CD4-positive, alpha-beta T cell treated with Interferon gamma for 1 hour (primary cell): ENCODE data around the gene EFTUD2.

Experiments
- DNase-seq: peaks from one replicate; pipeline ENCODE4 v3.0.0-alpha.2; 2020

The EFTUD2 gene

GRCh38 chr17:44887016-44887415, 12.2 kb downstream of the EFTUD2 start:
- no peak for DNase-seq

GRCh38 chr17:44884941-44885340, 14.3 kb downstream of the EFTUD2 start:
- DNase-seq: no peak

GRCh38 chr17:44881145-44881544, 18.1 kb downstream of the EFTUD2 start:
- DNase-seq: no peak

DNA sequence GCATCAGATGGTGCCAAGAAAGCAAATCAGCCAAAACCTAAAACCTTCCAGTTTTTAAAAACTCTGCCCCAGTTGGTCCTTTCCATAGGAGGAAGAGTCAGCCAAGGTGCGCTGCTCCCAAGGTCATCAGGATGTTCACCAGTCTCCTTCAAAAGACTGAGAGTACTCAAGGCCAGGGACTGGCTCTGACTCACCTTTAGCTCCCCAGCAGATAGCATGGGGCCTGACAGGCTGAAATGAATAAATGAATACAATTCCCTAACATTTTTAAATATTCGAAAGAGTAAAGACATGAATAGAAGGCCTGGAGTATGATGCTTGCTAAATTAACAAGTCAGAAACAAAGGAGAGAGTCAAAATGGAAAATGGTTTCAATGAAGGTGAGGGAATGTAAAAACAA, 19.2 kb downstream of the EFTUD2 start:
- no peak for DNase-seq

- DNase-seq: no peak
These were observed 19.9 kb downstream of the EFTUD2 start for GRCh38 chr17:44879376-44879775.

GRCh38 chr17:44878627-44879221, 20.5 kb downstream of the EFTUD2 start:
- DNase-seq: no peak

DNA sequence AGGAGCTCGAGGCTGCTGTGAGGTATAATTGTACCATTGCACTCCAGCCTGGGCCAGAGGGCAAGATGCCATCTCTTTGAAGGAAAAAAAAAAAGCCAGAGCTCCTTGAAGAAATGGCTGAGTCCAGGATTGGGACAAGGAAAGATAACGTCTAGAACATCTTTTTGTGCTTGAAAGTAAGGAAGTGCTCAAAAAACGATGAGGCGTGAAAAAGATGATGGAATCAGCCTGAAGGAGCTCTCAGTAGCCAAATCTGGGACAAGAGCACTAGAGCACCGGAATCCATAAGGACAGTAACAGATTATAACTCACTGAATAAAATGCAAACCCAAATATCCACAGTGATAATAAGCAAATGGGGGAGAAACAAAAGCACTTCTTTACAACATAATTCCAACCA, 22.1 kb downstream of the EFTUD2 start:
- DNase-seq: no peak

DNA sequence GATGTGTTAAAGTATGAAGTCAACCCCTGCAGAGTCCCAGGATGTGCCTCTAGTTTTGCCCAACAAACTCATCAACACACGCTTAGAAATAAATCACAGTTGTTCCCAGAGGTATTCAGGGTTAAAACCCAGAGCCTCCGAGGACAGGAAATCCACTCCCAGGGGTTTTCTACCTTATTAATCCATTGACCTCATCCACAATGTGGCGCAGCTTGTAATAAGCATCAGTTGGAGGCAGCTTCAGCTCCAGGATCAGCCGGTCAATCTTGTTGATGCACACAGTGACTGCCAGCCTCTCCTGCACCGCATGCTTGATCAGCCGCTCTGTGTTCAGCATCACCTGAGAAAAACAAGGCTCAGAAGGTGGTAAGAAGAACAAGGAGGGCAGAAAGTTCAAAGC, 23.5 kb downstream of the EFTUD2 start:
- DNase-seq: no peak

DNA sequence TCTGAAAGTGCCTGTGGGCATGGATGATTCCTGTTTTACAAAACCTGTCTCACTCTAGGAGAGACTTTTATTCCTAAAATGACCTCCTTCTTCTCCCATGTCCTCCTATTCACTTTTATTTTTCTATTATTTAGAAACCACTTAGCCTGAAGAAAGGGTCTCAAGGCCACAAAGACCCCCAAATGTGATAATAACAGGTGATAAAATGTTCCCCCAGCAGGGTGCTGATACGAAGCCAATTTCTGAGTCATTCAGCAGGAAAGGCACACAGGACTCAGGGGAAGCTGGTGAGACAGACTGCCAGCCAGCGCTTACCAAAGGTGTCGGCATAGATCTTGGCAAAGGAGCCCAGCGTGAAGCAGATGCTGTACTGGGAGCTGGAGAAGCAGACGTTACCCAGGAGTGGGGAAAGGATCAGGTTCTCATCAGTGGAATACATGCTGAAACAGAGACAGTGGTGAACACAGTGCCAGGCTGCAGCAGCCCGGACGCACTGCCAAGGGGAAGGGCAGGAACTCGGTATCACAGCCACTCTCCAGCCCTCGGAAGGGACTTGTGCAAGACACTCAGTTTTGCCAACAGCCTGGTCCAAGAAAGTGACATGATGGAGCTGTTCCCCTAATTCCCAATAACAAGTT, 27.0 kb downstream of the EFTUD2 start:
- no peak for DNase-seq

GRCh38 chr17:44871556-44871955, 27.7 kb downstream of the EFTUD2 start:
- DNase-seq: no peak

DNA sequence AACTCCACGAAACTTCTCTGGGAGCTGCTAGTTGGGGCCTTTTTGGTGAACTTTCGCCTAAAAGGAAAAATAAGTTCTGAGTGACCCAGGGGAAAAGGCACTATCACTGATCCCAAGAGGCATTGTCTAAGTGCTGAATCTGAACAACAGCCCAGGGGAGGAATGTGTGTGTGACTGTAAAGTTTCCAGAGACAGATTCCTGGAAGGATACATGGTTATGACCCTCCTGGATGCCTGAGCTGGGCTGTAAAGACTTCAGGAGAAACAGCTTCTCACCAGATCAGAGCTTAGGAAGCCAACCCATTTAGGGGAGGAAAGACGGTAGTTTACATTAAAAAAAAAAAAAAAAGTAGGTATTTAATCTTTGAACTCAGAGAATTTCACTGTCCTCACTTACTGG, 31.4 kb downstream of the EFTUD2 start:
- no peak for DNase-seq

- DNase-seq: no peak
These were observed 33.3 kb downstream of the EFTUD2 start for GRCh38 chr17:44865931-44866330.

DNA sequence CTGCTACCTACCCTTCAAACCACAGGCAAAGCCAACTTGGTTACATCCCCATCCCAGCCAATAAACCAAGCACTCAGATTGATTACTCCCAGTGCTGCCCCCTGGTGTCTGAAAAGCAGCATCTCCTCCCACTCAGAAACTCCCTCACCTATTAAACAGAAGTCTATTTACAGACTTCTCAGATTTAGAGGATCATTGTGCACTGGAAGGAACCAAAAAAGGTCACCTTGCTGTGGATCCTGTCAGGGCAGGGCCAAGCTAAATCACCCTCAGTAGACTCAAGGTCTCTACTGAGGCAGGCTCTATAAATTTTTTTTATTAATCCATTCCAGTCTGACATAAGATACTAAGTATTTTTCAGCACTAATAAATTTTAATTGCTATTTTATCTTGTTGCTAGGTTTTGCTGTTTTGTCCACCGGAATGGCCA, 34.0 kb downstream of the EFTUD2 start:
- DNase-seq: peak; percentile 59

DNA sequence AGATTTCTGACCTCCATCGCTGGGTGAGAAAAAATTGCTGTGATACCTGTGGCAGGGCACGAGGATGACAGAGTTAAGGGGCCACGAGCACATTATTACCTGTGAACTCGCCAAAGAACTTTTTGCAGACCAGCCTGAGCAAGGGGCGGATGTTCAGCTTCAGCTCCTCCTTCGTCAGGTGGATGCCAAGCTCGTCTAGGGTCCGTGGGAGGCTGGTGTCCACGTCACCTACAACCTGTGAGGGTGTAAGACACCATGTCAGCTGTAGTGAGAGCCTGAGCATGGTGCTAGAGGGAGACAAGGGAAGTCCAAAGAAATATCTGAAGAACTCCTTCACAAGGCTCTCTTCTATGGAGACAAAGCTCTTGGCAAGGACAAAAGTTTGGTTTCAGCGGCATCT, 34.4 kb downstream of the EFTUD2 start:
- DNase-seq: no peak

DNA sequence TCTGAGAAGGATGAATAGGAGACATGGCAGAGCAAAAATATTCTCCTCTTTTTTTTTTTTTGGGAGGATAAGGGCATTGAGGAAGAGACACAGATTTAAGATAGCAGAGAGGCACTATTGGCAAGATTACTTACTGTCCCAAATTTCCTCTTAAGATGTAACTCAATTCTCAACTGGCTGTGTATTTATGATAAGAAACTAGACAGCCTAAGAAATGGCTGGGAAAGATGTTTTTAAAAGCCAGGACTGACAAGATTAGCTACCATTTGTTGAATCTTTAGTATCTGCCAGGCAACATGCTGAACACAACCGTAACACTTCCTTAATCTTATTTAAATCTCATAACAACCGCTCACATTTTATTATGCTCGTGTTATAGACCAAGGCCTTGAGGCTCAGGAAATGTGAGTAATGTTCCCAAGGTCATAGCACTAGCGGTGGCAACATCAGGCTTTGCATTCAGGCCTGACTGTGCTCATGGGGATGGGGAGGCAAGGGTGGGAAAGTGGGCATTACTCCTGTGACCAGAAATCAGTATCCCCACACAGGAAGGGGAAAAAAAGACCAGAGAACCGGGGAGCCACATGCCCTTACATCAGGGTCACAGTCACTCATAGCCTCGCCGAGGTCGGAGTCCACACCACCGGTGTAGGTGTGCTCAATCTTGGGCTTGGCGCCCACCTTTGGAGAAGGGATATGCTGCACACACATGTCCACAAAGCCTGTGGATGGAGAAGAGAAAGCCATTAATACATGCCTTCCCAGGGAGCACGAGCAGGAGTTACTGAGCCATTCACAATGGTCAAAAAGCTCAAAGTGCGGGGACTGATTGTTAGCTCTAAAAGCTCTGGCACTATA, 36.0 kb downstream of the EFTUD2 start:
- DNase-seq: no peak

DNA sequence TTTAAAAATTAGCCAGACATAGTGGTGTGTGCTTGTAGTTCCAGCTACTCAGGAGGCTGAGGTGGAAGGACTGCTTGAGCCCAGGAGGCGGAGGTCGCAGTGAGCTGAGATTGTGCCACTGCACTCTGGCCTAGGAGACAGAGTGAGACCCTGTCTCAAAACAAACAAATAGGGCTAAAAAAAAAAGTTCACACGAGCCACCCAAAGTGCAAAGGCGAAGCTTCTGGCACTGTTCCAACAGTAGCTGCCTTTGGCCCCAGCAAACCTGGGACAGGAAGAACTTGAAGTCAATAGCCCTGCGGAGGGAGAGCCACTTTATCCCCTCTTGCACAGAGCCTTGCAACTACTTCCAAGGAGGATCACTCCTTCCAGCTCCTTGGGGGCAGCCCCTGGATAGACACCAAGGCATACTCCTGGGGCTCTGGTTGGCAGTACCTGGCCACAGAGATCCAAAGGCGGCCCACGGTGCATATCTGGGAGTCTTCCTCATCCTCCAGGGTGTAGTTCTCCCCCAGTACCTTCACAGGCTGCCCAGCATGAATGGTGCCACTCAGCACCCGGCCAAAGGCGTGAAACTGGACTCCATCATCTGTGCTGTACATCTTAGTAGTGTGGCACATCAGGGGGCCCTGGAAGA, 36.8 kb downstream of the EFTUD2 start:
- no peak for DNase-seq

DNA sequence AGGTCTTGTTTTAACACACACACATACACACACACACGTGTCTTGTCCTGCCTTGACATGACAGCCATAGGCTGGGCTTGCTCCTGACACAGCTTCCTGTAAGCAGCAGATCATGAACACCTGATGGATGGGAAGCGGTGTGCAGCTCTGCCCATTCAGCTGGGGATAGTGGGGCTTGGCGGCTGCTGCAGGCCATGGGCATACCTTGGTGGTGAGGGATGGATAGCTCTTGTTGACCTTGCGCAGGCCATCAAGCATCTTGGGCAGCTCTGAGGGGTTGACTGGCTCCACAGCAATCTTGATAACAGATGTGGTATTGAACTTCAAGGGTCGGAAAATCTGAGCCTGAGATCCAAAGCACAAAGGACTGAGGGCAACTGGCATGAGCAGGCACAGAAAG, 39.5 kb downstream of the EFTUD2 start:
- DNase-seq: no peak

DNA sequence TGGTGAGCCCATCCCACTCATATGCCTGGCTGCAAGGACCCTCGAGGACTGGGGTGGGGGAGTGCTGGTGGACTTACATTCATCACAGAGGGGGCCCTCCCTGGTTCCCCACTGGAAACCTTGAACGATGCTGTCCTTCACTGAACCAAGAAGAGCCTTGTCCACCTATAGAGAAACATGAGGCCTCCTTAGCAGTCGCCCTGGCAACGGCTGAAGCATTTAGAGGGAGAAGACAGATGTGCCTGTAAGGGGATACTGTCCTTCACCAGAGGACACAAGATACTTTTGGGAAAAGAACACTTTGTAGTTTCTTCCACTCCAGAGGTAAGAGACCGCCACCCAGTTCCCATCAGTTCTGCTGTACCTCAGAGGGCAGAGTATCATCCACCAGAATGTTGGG, 45.1 kb downstream of the EFTUD2 start:
- DNase-seq: no peak

GRCh38 chr17:44850612-44851011, 48.6 kb downstream of the EFTUD2 start:
- DNase-seq: no peak

DNA sequence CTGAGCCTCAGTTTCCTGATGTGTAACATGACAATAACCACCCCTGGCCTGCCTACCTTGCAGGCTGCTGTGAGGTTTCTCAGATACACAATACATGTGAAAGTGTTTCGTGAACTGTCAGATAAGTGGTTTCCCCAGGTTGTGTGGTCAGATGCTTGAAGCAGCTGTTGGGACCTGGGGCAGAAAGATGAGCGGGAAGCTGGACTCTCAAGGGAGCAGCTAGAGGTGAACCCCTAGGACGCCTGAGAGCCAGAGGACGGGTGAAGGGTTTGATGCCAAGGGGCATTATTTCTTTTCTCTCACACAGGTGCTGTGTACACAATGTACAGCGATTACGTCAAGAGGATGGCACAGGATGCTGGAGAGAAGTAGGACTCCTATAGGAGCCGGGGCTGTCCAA, 49.2 kb downstream of the EFTUD2 start:
- DNase-seq: no peak

- no peak for DNase-seq
These were observed 50.2 kb downstream of the EFTUD2 start for GRCh38 chr17:44848961-44849489.

DNA sequence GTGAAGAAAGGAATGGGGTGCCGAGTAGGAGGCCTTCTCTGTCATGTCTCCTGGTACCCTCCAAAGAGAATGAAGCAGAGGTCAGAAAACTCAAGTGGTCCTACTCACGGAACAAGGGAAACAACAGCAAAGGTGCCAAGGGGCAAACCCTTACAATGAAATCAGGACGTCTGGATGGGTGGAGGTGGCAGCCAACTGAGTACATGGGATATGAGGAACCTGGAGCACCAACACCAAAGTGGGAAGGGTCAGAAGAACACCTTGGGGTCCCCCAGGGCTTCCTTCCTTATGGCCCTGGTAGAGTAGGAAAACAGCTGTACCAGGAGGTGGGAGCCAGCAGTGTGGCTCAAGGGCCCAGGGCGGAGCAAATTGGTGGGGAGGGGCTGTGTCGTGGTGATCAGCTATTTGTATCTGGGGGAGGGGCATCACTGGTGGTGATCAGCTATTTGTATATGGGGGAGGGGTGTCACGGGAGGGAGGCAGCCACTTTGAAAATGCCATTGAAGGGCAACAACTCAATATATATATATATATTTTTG, 50.9 kb downstream of the EFTUD2 start:
- DNase-seq: no peak

GRCh38 chr17:44847586-44847985, 51.7 kb downstream of the EFTUD2 start, which contains the start of gene HIGD1B:
HIGD1B (plus strand) TSS chr17:44847883; CDS start chr17:44848153, 270 bp downstream.
- no peak for DNase-seq
